H1 (cell line): ENCODE results near the gene FLNC. TPM values are rescaled to one million over a fixed set of nuclear protein-coding genes. Genes with fewer than 3 reads are reported as not detected.

Experiments used
- CTCF ChIA-PET: fragments of 300-600 bp; sonication (Branson Sonifier 250); formaldehyde crosslinking; loops from one replicate; lab custom pipeline; 2021; ENCODE audit not compliant: partially characterized antibody; lab: Charles Lee
- POLR2A ChIA-PET: fragments of 300-600 bp; sonication (Branson Sonifier 250); formaldehyde crosslinking; loops from one replicate; lab custom pipeline; 2021; ENCODE audit warnings: inconsistent platforms; ENCODE audit not compliant: partially characterized antibody; lab: Charles Lee
- DNase-seq, 2 experiments: peaks; one replicate each; pipeline versions ENCODE4 v3.0.0 to v3.0.0-alpha.2; 2010 to 2022; ENCODE audit warnings: low spot score in 2 of 2, low read depth in 1 of 2, mixed read lengths in 1 of 2
- FAIRE-seq: peaks from 2 replicates; lab custom pipeline; 2011; peaks lifted over from hg19 to GRCh38; lab: Jason Lieb, UNC
- H2AFZ ChIP-seq: 2 replicates; pipeline ENCODE4 v1.8.1; 2012; ENCODE audit warnings: low read length, inconsistent platforms
- H2AK5ac ChIP-seq: 2 replicates; pipeline ENCODE4 v1.6.1; 2013; ENCODE audit warnings: low read depth, low read length
- H2BK120ac ChIP-seq: replicated peaks from 2 replicates; pipeline ENCODE3; 2013; ENCODE audit warnings: low read depth, low read length, inconsistent platforms
- H2BK12ac ChIP-seq: 2 replicates; pipeline ENCODE4 v1.6.1; 2013; ENCODE audit warnings: low read depth, low read length
- H2BK15ac ChIP-seq: 2 replicates; pipeline ENCODE4 v1.6.1; 2013; ENCODE audit warnings: low read length
- H2BK20ac ChIP-seq: 2 replicates; pipeline ENCODE4 v1.6.1; 2013; ENCODE audit warnings: low read length
- H2BK5ac ChIP-seq: 2 replicates; pipeline ENCODE4 v1.6.1; 2013; ENCODE audit warnings: low read depth, low read length
- H3K14ac ChIP-seq: 2 replicates; pipeline ENCODE4 v1.6.1; 2013; ENCODE audit warnings: inconsistent platforms; ENCODE audit not compliant: insufficient read length
- H3K18ac ChIP-seq: 2 replicates; pipeline ENCODE4 v1.6.1; 2013; ENCODE audit warnings: low read length; ENCODE audit errors: extremely low read depth
- H3K23ac ChIP-seq: 2 replicates; pipeline ENCODE4 v1.6.1; 2013; ENCODE audit warnings: inconsistent platforms; ENCODE audit not compliant: insufficient read length
- H3K23me2 ChIP-seq: 2 replicates; pipeline ENCODE4 v1.6.1; 2013; ENCODE audit warnings: low read depth, low read length
- H3K27ac ChIP-seq: 2 replicates; pipeline ENCODE4 v1.6.1; 2011; ENCODE audit warnings: low read depth, low read length, inconsistent platforms
- H3K27me3 ChIP-seq, 4 experiments: replicated peaks in 1 of 4; 1 replicate in 1 of 4; 2 replicates in 3 of 4; pipeline versions ENCODE4 v1.6.1 to v1.8.1; 2011 to 2013; ENCODE audit warnings: low read length in 3 of 4, mild to moderate bottlenecking in 3 of 4, inconsistent platforms in 2 of 4, mixed read lengths in 2 of 4, moderate library complexity in 1 of 4; ENCODE audit not compliant: control insufficient read depth in 3 of 4, insufficient read depth in 3 of 4; ENCODE audit errors: extremely low read depth in 1 of 4
- H3K36me3 ChIP-seq, 4 experiments: 2 replicates each; pipeline versions ENCODE4 v1.6.1 to v1.8.1; 2011 to 2013; ENCODE audit warnings: mild to moderate bottlenecking in 4 of 4, low read length in 3 of 4, moderate library complexity in 2 of 4, control low read depth in 1 of 4, inconsistent platforms in 1 of 4; ENCODE audit not compliant: insufficient read depth in 4 of 4, control insufficient read depth in 2 of 4
- H3K4ac ChIP-seq: replicated peaks from 2 replicates; pipeline ENCODE3; 2013; ENCODE audit warnings: low read length, low read depth, mixed read lengths, inconsistent platforms; ENCODE audit not compliant: insufficient read length
- H3K4me1 ChIP-seq, 4 experiments: replicated peaks in 1 of 4; 1 replicate in 1 of 4; 2 replicates in 3 of 4; pipeline versions ENCODE4 v1.6.1 to v1.8.1; 2011 to 2013; ENCODE audit warnings: low read length in 3 of 4, inconsistent platforms in 2 of 4, mixed read lengths in 1 of 4; ENCODE audit not compliant: insufficient read depth in 4 of 4, control insufficient read depth in 3 of 4
- H3K4me2 ChIP-seq, 2 experiments: 2 replicates each; pipeline versions ENCODE4 v1.6.1 to v1.8.1; 2011 to 2013; ENCODE audit warnings: low read depth in 2 of 2, low read length in 2 of 2, control low read depth in 1 of 2, inconsistent platforms in 1 of 2, mild to moderate bottlenecking in 1 of 2; ENCODE audit not compliant: insufficient read depth in 1 of 2
- H3K4me3 ChIP-seq, 4 experiments: fragments of 200-600, 300-600 bp in 1 of 4; sonication (generic), shearing (Covaris generic), sonication (Bioruptor Twin) in 1 of 4; 2 replicates each; pipeline versions ENCODE4 v1.5.1 to v1.8.1; 2011 to 2016; ENCODE audit warnings: low read length in 4 of 4, low read depth in 3 of 4, control low read depth in 2 of 4, inconsistent platforms in 2 of 4, mild to moderate bottlenecking in 2 of 4, mixed read lengths in 1 of 4, moderate library complexity in 1 of 4; ENCODE audit not compliant: insufficient read depth in 2 of 4; ENCODE audit errors: extremely low read depth in 1 of 4
- H3K56ac ChIP-seq: replicated peaks from 2 replicates; pipeline ENCODE3; 2013; ENCODE audit warnings: low read depth, mild to moderate bottlenecking, mixed read lengths, low read length, inconsistent platforms; ENCODE audit not compliant: insufficient read length
- H3K79me1 ChIP-seq: 2 replicates; pipeline ENCODE4 v1.6.1; 2013; ENCODE audit warnings: low read depth, low read length, control low read depth
- H3K79me2 ChIP-seq, 2 experiments: 2 replicates each; pipeline versions ENCODE4 v1.6.1 to v1.8.1; 2012 to 2013; ENCODE audit warnings: low read length in 2 of 2, mild to moderate bottlenecking in 2 of 2, inconsistent platforms in 1 of 2; ENCODE audit not compliant: insufficient read depth in 2 of 2, control insufficient read depth in 1 of 2
- H3K9ac ChIP-seq, 4 experiments: replicated peaks in 1 of 4; 1 replicate in 1 of 4; 2 replicates in 3 of 4; pipeline versions ENCODE4 v1.6.1 to v1.8.1; 2011 to 2013; ENCODE audit warnings: low read depth in 3 of 4, low read length in 3 of 4, control low read depth in 2 of 4, mild to moderate bottlenecking in 2 of 4, moderate library complexity in 2 of 4, inconsistent platforms in 1 of 4; ENCODE audit errors: extremely low read depth in 1 of 4
- H3K9me3 ChIP-seq, 2 experiments: 2 replicates each; pipeline versions ENCODE4 v1.6.1 to v1.8.1; 2012 to 2013; ENCODE audit warnings: mild to moderate bottlenecking in 2 of 2, moderate library complexity in 2 of 2, control low read depth in 1 of 2, inconsistent platforms in 1 of 2, low read depth in 1 of 2, low read length in 1 of 2, mixed read lengths in 1 of 2; ENCODE audit not compliant: insufficient read depth in 2 of 2
- H4K20me1 ChIP-seq, 2 experiments: replicated peaks in 1 of 2; 2 replicates each; pipeline versions ENCODE3 to v1.8.1; 2011 to 2013; ENCODE audit warnings: inconsistent platforms in 2 of 2, low read length in 2 of 2, mild to moderate bottlenecking in 1 of 2; ENCODE audit not compliant: insufficient read depth in 2 of 2, control insufficient read depth in 1 of 2
- H4K5ac ChIP-seq: 2 replicates; pipeline ENCODE4 v1.6.1; 2013; ENCODE audit warnings: low read length, low read depth, mixed read lengths, inconsistent platforms; ENCODE audit not compliant: insufficient read length
- H4K8ac ChIP-seq: 2 replicates; pipeline ENCODE4 v1.8.0; 2013; ENCODE audit warnings: mild to moderate bottlenecking, moderate library complexity, low read length, inconsistent platforms; ENCODE audit not compliant: insufficient read depth; ENCODE audit errors: extremely low read depth
- H4K91ac ChIP-seq: replicated peaks from 2 replicates; pipeline ENCODE3; 2013; ENCODE audit warnings: low read length, mixed read lengths, inconsistent platforms; ENCODE audit not compliant: insufficient read length
- CBX8 ChIP-seq: fragments of 300-800, 300-1000 bp; sonication (generic); IDR thresholded peaks from 2 replicates; pipeline ENCODE4 v1.7.1; 2016; ENCODE audit warnings: low read depth, low read length, borderline replicate concordance
- FOSL1 ChIP-seq: IDR thresholded peaks from 2 replicates; pipeline ENCODE4 v1.6.1; 2011; ENCODE audit warnings: mild to moderate bottlenecking, low read depth, low read length, moderate library complexity; ENCODE audit not compliant: insufficient read depth
- SAP30 ChIP-seq: fragments of 300-600 bp; sonication (generic); IDR thresholded peaks from 2 replicates; pipeline ENCODE4 v1.7.1; 2012; ENCODE audit warnings: low read length, moderate library complexity, mild to moderate bottlenecking, inconsistent platforms; ENCODE audit not compliant: insufficient read depth, insufficient replicate concordance
- WGBS, 2 experiments: shearing (Covaris generic) in 1 of 2; methylation state at CpG; one replicate each; pipeline versions ENCODE4 v1.1.6 to v1.1.7; 2013 to 2015; ENCODE audit warnings: low lambda C conversion rate in 2 of 2, mixed read lengths in 2 of 2, inconsistent platforms in 1 of 2, low coverage in 1 of 2, missing lambda C conversion rate in 1 of 2; ENCODE audit not compliant: insufficient replicate concordance in 2 of 2, insufficient coverage in 1 of 2, insufficient read length in 1 of 2; ENCODE audit errors: extremely low coverage in 1 of 2, missing lambda C conversion rate in 1 of 2; 5-methylcytosine and 5-hydroxymethylcytosine counted together
- polyA plus RNA-seq, 7 experiments: library from polyadenylated mRNA; depleted of rRNA in 3 of 7; stranded (reverse) in 5 of 7; unstranded in 2 of 7; fragments of >200 nt in 5 of 7; fragments of 200-250 nt in 2 of 7; gene quantifications; 1 replicate in 5 of 7; 2 replicates in 1 of 7; 4 replicates in 1 of 7; pipeline versions ENCODE4 v1.2.1 to v1.2.3, GENCODE V29; 2011 to 2013; ENCODE audit warnings: missing spikeins in 2 of 7, mixed read lengths in 2 of 7
- total RNA-seq: library from RNA; stranded (reverse); fragmentation: NEBNext Ultra II Directional; extraction: Animal tissue kit (Norgen Biotek cat#: 25700); gene quantifications from 2 replicates; pipeline ENCODE4 v1.2.1, GENCODE V29; 2021

FLNC gene
- total and polyA plus RNA-seq, 2 of the 8 experiments (the other 6 are each of a cell fraction or from before 2014, with no cell fraction given) = 1.9 to 10.7 TPM

DNA sequence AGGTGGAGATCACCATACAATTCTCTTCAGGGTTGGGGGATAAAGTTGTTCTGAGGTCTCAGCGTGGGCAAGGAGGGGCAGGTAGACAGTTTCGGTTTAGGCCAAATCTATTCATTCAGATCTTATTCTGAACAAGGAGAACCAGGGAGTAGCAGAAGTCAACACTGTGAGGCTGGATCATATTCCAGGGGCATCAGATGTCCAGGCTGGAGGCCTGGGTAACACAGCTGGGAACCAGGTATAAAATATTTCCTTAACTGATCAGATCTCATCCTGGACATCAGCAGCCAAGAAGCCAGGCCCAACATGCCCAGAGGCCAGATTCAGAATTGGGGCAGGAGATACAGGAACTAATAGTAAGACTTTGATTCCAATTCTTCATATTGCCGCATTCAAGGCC lies 19.2 kb upstream of the FLNC start:
- Histone ChIP-seq H3K14ac (no peak overlapping the region), H3K18ac (no peak overlapping the region), H2BK20ac (no peak overlapping the region), H4K8ac (no peak overlapping the region), H2BK15ac (no peak overlapping the region), H3K4me1 (peaks cover 3 to 9% (median 4%) of the 10 kb centered on the region in 4 experiments; a peak in 6 of 7 replicates), H2BK12ac (no peak overlapping the region), H4K5ac (no peak overlapping the region), H4K91ac (no peak overlapping the region), H3K23ac (no peak overlapping the region), H2BK5ac (no peak overlapping the region), H3K4me2 (no peak overlapping the region), H3K56ac (no peak overlapping the region), H3K23me2 (no peaks in the 10 kb centered on the region), H3K9me3 (no peaks in the 10 kb centered on the region), H2AK5ac (no peak overlapping the region), H4K20me1 (peaks cover 0 to 2% of the 10 kb centered on the region in 2 experiments), H3K36me3 (peaks cover 11 to 50% (median 17%) of the 10 kb centered on the region in 4 experiments; a peak in 7 of 8 replicates), H3K4me3 (no peak overlapping the region), H3K79me2 (no peaks in the 10 kb centered on the region), H3K4ac (no peak overlapping the region), H2AFZ (no peak overlapping the region), H3K79me1 (no peaks in the 10 kb centered on the region), H3K27ac (no peak overlapping the region), H2BK120ac (no peak overlapping the region), H3K9ac (no peak overlapping the region), H3K27me3 (no peaks in the 10 kb centered on the region)
- WGBS, 2 experiments = 89% methylated on average over 3 of the region's 3 CpGs; no CpG with 5 or more reads in 1 of the 2 experiments
- no peak for TF ChIP-seq CBX8
- no peak for TF ChIP-seq FOSL1
- no peak for TF ChIP-seq SAP30
- DNase-seq (no peak), FAIRE-seq (no peak)
- POLR2A ChIA-PET = interaction anchor here (0.9 to 2.4 kb wide), 5 partner anchors 12 to 52 kb away, joined by 3 to 9 read pairs (median 4); no protein-coding TSS in a partner anchor
- CTCF ChIA-PET = interaction anchor here (1.0 to 1.5 kb wide), 5 partner anchors 7 to 25 kb away, joined by 3 to 7 read pairs (median 3); partner anchors contain the start of gene CCDC136
